ENCODE results near the gene RND3.

RND3 gene

DNA sequence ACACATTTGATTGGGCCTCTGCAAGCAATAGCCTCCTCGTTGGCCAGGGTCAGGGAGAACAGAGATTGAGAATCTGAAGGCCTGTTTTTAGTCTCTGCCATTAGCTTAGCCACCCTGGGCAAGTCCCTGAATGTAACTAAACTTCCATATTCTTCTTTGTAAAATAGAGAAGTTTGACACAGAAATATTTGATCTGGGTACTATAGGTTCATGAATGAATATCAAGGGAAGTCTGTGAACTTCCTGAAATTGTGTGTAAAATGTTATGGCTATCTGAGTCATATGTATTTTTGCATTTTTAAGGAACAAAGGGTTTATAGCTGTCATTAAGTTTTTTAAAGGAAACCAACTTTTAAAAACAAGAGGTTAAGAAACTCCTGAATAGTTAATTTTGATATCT lies 23.2 kb downstream of the RND3 start:
- no peak for TF ChIP-seq CTCF (IDR thresholded peaks at IDR 0.05; ENCODE audit: extremely low read depth, insufficient read depth, missing control alignments)
- no peak for DNase-seq (ENCODE audit: low spot score)
- in situ Hi-C loops (cut with MboI; ENCODE audit: low pct_unique_long_range_greater_than_20kb, low sequenced_read_pairs, unreplicated experiment), result no loop called here

DNA sequence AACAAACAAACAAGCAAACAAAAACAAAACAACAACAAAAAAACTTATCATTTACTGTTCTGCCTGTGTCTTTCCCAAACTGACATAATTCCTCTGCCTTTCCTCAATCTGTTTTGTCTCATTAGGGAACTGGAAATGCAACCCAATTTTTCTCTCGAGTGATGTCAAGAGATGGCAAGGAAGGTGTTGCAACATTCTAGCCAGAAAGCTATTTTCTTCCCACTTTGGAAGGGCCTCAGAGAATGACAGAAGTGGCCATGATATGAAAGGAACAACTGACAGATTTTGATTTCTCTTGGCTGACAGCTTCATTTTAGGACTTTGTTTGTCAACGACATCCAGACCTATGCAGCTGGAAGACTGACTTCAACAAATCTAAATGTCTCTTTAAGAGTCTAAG lies 24.7 kb downstream of the RND3 start:
- no peak for DNase-seq (ENCODE audit: low spot score)
- no peak for TF ChIP-seq CTCF (IDR thresholded peaks at IDR 0.05; ENCODE audit: extremely low read depth, insufficient read depth, missing control alignments)
- in situ Hi-C loops (cut with MboI; ENCODE audit: low pct_unique_long_range_greater_than_20kb, low sequenced_read_pairs, unreplicated experiment), result no loop called here

DNA sequence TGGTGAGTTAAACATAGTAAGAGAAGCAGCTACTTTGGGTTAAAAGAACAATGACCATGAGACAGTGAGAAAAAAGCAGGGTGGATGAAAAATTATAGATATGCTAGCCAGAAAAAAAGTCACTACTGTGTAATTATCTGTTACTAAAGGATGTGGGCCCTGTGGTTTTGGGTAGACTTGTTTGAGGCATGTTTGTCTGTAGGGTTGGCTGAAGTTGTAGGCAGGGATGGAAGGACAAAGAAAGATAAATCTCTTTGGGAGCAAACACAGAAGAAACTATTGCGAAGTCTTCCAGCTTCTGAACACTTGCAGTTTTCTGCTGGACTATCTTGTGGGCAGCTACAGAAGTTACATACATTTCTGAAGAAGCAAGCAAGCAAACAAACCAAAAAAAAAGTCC lies 28.2 kb downstream of the RND3 start:
- no peak for DNase-seq (ENCODE audit: low spot score)
- no peak for TF ChIP-seq CTCF (IDR thresholded peaks at IDR 0.05; ENCODE audit: extremely low read depth, insufficient read depth, missing control alignments)
- in situ Hi-C loops (cut with MboI; ENCODE audit: low pct_unique_long_range_greater_than_20kb, low sequenced_read_pairs, unreplicated experiment), result no loop called here

DNA sequence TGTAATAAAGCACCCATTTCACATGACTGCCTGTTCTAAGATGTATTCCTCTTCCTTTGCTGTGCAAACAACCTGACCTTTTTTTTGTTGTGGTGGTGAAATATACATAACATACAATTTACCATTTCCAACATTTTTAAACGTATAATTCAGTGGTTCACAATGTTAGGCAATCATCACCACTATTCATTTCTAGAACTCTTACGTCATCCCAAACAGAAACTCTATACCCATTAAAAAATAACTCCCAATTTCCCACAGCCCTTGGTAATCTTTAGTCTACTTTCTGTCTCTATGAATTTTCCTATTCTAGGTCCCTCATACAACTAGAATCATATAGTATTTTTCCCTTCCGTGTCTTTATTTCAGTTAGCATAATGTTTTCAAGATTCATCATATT lies 36.7 kb downstream of the RND3 start:
- no peak for TF ChIP-seq CTCF (IDR thresholded peaks at IDR 0.05; ENCODE audit: extremely low read depth, insufficient read depth, missing control alignments)
- in situ Hi-C loops (cut with MboI; ENCODE audit: low pct_unique_long_range_greater_than_20kb, low sequenced_read_pairs, unreplicated experiment), result no loop called here
- no peak for DNase-seq (ENCODE audit: low spot score)

DNA sequence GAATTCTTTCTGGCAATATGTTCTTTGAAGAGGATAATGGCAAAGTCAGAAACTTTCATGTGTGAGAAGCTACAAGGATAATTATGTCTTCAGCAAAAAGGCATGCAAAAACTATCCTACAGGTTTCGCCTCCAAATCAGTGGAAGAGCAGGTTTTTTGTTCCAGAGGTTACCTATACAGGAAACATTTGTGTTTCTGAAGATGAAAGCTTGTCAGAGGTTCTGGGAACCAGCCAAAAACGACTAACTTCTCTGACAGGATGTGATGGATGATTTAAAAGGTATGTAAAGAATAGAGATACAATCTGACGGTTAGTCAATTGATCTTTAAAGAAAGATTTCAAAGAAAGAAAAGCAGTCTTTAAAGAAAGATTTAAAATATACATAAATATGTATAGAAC lies 37.6 kb downstream of the RND3 start:
- no peak for TF ChIP-seq CTCF (IDR thresholded peaks at IDR 0.05; ENCODE audit: extremely low read depth, insufficient read depth, missing control alignments)
- in situ Hi-C loops (cut with MboI; ENCODE audit: low pct_unique_long_range_greater_than_20kb, low sequenced_read_pairs, unreplicated experiment), result no loop called here
- DNase-seq (ENCODE audit: low spot score), result no peak

DNA sequence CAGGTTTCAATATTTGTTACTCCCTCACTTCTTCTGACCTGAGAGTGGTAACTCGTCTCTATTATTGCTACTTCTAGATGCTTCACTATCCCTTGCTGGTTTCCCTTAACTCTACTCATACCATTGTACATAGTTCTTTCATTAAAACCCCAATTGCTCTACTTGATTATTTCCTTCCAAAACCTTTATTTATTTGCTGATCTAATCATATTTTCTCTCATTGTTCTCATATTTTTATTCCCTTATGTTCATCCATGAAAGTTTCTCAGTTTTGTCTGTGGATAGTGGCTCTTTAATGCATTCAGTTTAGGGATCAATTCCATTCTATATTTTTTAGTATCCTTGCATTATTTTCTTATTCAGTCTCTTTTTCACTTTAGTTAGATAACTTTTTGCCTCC lies 42.1 kb downstream of the RND3 start:
- DNase-seq (ENCODE audit: low spot score), result no peak
- no peak for TF ChIP-seq CTCF (IDR thresholded peaks at IDR 0.05; ENCODE audit: extremely low read depth, insufficient read depth, missing control alignments)
- in situ Hi-C loops (cut with MboI; ENCODE audit: low pct_unique_long_range_greater_than_20kb, low sequenced_read_pairs, unreplicated experiment), result no loop called here

GRCh38 chr2:150442484-150442883 lies 45.0 kb downstream of the RND3 start:
- DNase-seq (ENCODE audit: low spot score), result no peak

More at GRCh38 chr2:150442484-150442883, 45.0 kb downstream of the RND3 start:
- in situ Hi-C loops (cut with MboI; ENCODE audit: low pct_unique_long_range_greater_than_20kb, low sequenced_read_pairs, unreplicated experiment), result no loop called here
- TF ChIP-seq CTCF (IDR thresholded peaks at IDR 0.05; ENCODE audit: extremely low read depth, insufficient read depth, missing control alignments), result no peak

Data from GM13977 (cell line).